GM21576 (cell line): ENCODE measurements around the gene SCT.

Source experiments
- ATAC-seq: cut with Tn5 transposase; IDR thresholded peaks from one replicate; pipeline ENCODE4 v1.9.1; 2021; ENCODE audit warnings: mild to moderate bottlenecking, moderate library complexity; ENCODE audit not compliant: unreplicated experiment

Gene SCT

DNA sequence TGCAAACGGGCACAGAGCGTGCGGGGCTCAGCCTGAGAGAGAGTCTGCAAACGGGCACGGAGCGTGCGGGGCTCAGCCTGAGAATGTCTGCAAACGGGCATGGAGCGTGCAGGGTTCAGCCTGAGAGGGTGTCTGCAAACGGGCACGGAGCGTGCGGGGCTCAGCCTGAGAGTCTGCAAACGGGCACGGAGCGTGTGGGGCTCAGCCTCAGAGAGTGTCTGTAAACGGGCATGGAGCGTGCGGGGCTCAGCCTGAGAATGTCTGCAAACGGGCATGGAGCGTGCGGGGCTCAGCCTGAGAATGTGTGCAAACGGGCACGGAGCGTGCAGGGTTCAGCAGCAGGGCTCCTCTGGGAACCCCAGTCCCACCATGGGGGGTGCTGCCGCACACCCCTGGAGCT lies 37.2 kb downstream of the SCT start:
- ATAC-seq = no peak

DNA sequence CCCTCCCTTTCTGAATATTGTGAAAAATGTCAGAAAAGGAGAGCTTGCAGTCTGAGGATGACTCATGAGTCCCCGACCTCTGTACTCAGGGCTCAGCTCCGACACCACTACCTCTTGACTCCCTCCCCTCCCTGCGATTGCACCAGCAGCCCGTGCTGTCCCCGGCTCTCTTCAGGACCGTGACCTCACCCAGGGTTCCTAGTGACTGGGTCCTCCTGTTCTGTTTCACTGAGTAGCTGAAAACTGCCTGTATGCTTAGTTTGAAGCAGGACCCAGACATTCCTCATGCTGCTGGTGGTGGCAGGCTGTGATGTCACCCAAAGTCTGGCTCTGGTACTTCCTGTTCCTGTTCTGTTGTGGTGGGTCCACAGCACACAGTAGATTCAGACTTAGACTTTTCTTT lies 39.0 kb downstream of the SCT start:
- no peak for ATAC-seq

DNA sequence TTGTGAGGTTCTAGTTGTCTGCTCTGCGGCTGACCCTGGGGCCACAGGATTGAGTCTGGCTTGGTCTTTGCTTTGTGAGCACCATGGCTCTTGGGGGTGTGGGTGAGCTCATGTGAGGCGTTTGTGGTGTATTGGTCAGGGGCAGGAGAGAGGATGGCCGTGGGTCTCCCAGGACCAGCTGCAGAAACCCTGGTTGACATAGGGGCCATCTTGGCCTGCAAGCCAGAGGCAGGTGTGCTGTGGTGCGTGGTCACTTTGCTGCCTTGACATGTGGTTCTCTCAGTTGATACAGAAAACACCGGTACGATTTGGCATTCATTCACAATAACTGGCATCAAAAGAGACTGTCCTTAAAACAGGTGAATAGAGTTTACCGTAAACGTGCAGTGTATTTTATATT lies 39.4 kb downstream of the SCT start:
- no peak for ATAC-seq

DNA sequence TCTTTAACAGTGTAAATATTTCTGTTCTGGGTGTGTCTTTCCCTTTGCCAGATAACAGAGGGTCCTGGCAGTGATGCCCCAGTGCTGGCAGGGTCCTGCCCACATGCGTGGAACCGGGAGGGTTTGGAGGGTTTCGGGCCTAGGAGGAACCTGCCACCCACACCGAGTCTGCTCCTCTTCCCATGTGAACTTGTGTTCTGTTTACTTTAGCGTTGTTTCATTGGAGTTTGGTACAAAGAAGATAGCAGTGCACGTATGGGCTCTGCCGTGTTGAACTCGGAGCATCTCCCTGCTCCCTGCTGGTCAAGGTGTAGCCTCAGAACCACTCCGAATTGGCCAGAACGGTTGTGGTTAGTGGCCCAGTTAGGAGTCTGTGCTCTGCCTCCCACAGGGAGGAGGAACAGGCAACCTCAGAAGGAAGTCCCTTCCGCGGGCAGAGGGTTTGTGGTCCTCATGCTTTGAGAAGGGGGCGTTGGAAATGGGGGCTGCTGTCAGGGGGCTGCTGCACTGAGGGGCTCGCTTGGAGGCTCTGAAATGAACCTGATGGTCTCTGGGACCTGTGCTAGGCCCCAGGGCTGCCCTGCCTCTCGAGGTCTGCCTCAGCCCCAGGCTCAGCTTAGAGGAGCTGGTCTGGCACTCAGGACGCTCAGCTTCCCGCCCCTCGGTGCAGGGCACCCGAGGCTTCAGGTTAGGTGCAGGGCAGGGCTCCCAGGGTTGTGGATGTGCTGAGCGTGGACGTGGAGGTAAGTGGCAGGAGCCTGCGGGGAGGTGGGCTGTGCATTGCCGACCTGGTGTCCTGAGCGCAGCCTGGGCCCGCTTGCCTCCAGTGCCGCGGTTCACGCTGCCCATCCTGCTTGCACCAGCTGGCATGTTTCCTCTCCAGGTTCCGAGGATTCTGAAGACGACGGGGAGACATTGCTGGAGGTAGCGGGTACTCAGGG lies 40.3 kb downstream of the SCT start:
- ATAC-seq = no peak

DNA sequence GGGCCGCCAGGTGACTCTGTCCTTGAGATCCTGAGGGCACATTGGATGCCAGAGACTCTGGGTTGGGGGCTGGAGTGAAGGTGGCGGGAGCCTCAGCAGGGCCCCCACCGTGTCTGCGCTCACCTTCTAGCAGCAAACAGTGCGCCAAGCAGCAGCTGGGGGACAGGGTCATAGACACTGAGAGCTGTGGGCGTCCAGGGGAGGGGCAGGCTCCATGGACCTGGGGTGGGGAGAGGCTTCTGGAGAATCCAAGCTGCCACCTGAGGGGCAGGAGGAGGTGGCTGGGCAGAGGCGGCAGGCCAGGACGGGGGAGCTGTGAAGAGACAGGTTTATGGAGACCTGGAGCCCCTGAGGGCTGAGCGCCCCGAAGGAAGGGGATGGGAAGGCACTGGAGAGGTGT lies 42.7 kb downstream of the SCT start:
- no peak for ATAC-seq

DNA sequence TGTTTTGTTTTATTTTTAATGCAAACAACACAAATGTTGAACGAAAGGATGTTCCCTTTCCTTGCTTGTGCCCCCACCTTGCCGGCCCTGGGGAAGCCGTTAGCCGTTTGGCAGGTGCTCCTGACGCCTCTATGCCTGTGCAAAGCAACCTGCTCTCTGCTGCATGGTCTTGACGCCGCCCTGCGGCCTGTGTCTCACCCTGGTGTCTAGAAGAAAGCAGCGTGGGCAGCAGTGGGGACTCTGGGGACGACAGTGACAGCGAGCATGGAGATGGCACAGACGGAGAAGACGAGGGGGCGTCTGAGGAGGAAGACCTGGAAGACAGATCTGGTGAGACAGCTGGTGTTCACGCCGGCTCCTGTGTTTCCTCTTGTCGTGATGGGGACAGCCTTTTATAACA lies 45.2 kb downstream of the SCT start:
- no peak for ATAC-seq

DNA sequence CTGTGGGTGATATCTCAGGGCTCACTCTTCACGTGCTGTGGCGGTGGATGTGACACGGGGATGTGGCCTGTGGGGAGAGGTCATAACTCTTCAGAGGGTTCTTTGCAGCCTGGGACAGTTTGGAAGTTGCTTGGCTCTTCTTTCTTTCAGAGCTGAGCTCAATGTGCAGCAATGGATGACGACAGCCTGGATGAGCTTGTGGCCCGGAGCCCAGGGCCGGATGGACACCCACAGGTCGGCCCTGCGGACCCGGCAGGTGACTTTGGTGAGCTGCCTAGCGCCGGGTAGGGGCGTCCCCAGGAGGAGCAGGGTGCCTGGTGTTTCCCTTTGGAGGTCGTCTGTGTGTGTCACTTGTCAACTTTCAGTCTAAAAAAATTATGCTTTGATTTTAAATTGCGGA lies 45.6 kb downstream of the SCT start:
- no peak for ATAC-seq

DNA sequence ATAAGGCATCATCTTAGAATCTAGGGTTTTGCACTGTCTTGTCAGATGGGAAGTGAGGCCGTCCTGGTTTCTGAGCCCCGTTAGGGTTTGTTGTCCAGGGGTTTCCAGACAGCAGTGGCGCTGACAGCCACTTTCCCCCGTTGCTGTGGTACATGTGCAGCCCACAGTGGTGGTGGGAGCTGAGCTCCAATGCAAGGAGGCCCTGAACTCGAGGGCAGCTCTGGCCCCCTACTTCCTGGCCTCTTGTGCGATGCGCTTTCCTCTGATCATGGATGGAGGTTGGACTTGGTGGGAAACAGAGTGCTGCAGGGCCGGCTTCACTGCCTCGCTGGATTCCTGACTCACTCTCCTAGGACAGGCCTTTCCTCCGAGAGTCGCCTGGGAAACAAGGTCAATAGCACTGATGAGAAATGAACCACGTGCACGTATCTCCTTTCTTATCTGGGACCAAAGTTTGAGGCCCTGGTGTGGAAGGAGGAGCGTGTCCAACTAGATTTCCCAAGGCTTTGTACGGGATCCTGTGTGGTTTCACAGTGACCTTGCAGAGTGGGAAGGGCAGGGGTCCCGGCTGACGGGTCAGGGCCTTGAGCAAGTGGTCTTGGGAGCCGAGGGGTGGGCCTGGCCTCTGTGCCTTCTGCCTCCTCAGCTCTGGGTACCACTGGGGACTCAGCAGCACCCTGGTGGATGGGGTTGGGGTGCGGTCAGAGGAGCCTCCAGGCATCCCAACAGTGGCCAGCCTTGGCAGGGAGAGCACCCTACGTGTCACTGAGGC lies 47.0 kb downstream of the SCT start:
- ATAC-seq = no peak

DNA sequence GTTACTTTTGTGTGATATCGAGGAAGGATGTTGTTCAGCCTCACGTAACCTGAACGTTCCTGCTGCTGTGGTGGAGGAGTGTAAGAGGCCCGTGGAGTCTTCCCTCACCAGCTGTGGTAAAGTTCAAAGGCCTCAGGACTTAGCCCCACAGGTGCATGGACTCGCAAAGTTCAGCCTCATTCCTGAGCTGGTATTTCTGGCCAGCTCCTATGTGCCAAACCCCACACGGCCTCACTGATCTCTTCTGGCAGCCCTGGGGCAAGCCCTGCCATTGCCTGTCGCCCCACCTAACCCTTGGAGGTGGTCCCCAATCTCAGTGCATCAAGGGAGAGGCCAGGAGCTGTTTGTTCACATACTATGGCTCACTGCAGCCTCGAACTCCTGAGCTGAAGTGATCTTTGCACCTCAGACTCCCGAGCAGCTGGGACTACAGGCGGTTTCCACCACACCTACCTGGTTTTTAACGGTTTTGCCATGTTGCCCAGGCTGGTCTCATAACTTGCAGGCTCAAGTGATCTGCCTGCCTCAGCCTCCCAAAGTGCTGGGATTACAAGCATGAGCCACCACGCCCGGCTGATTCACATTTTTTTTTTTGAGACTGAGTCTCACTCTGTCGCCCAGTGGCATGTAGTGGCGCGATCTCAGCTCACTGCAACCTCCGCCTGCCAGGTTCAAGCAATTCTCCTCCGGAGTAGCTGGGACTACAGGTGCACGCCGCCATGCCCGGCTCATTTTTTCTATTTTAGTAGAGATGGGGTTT lies 48.5 kb downstream of the SCT start:
- no peak for ATAC-seq

DNA sequence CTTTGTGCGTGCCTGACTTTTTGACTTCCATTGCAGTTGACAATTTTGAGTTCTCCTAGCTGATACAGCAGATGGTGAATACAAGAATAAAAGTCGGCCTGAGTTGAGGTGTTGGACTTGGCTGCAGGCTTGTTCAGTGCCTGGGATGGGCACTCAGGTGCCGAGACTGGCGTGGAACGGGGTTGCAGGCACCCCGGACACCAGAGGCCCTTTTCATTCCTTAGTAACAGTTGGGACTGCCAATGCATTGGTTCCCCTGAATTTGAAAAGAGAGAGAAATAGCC lies 49.4 kb downstream of the SCT start:
- ATAC-seq = no peak

DNA sequence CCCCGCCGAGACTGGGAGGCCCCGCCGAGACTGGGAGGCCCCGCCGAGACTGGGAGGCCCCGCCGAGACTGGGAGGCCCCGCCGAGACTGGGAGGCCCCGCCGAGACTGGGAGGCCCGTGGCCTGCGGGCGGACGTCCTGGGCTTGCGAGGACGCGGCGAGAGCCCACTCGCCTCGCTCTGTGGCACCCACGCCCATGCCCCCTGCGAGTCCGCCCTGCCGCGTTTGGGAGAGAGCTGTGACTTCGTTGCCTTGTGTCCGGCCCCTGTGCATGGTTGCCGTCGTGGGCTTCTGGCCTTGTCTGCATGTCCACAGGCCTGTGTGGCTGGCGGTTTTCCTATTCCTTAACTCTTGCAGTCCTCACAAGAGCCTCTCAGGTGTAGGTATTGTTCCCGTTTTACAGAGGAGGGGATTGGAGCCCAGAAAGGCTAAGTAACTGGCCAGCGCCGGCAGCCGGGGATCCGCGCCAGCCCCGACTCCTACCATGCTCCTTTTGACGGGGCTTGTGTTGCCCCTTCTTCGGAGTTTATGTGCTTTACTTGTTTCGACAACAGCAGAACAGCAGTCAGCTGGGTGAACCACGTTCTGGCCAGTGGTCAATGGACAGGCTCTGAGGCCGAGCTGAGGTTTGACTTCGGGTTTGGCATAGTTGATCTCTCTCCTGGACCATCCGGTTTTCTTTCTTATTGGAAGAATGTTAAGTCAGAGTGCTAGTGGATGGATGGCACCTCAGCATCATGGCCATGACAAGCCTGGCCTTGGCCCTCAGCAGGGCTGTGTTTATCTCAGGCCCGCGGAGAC lies 50.0 kb downstream of the SCT start:
- ATAC-seq = no peak
